ENCODE results near the gene ACR. TPM values are rescaled to one million over a fixed set of nuclear protein-coding genes. Genes with fewer than 3 reads are reported as not detected.
A peak's percentile ranks its signal among the peaks of the same experiment; 100 is the strongest.
"Not testable (repeated sequence)": the region's sequence is repeated elsewhere in the genome, so short reads cannot be mapped to it uniquely, and the experiment has no call there.

The ACR gene
- total RNA-seq, 1 donor from 2014 or later: 0.27 TPM

GRCh38 chr22:50747521-50747920, 9.5 kb downstream of the ACR start:
- ATAC-seq; intact Hi-C loops (cut with DNase I); DNase-seq (ENCODE audit: missing footprints): not testable (repeated sequence)

GRCh38 chr22:50748630-50749029, 10.6 kb downstream of the ACR start:
- intact Hi-C loops (cut with DNase I); ATAC-seq; DNase-seq (ENCODE audit: missing footprints): not testable (repeated sequence)

GRCh38 chr22:50749302-50750074, 11.5 kb downstream of the ACR start:
- ATAC-seq; DNase-seq (ENCODE audit: missing footprints): not testable (repeated sequence)

GRCh38 chr22:50755251-50755650, 17.2 kb downstream of the ACR start:
- DNase-seq (ENCODE audit: missing footprints); intact Hi-C loops (cut with DNase I); ATAC-seq: not testable (repeated sequence)

More at GRCh38 chr22:50749302-50750074, 11.5 kb downstream of the ACR start:
- intact Hi-C loops (cut with DNase I): not testable (repeated sequence)

- intact Hi-C loops (cut with DNase I); DNase-seq (ENCODE audit: missing footprints); ATAC-seq: not testable (repeated sequence)
These were observed 18.4 kb downstream of the ACR start for GRCh38 chr22:50756406-50756805.

- ATAC-seq; intact Hi-C loops (cut with DNase I); DNase-seq (ENCODE audit: missing footprints): not testable (repeated sequence)
These were observed 19.0 kb downstream of the ACR start for GRCh38 chr22:50756949-50757491.

GRCh38 chr22:50759597-50760341, 21.8 kb downstream of the ACR start:
- ATAC-seq; DNase-seq (ENCODE audit: missing footprints); intact Hi-C loops (cut with DNase I): not testable (repeated sequence)

GRCh38 chr22:50761829-50762228, 23.8 kb downstream of the ACR start:
- ATAC-seq; DNase-seq (ENCODE audit: missing footprints); intact Hi-C loops (cut with DNase I): not testable (repeated sequence)

GRCh38 chr22:50764288-50764687, 26.3 kb downstream of the ACR start:
- intact Hi-C loops (cut with DNase I); DNase-seq (ENCODE audit: missing footprints); ATAC-seq: not testable (repeated sequence)

GRCh38 chr22:50775132-50775531, 37.1 kb downstream of the ACR start:
- intact Hi-C loops (cut with DNase I); ATAC-seq; DNase-seq (ENCODE audit: missing footprints): not testable (repeated sequence)

- intact Hi-C loops (cut with DNase I); DNase-seq (ENCODE audit: missing footprints); ATAC-seq: not testable (repeated sequence)
These were observed 39.6 kb downstream of the ACR start for GRCh38 chr22:50777631-50778030.

- DNase-seq (ENCODE audit: missing footprints); ATAC-seq; intact Hi-C loops (cut with DNase I): not testable (repeated sequence)
These were observed 42.2 kb downstream of the ACR start for GRCh38 chr22:50780244-50780643.

- intact Hi-C loops (cut with DNase I); ATAC-seq; DNase-seq (ENCODE audit: missing footprints): not testable (repeated sequence)
These were observed 44.2 kb downstream of the ACR start for GRCh38 chr22:50782253-50782652.

- DNase-seq (ENCODE audit: missing footprints) (peak; percentile 95), ATAC-seq (peak; percentile 99)
- intact Hi-C loops (cut with DNase I): not testable (repeated sequence)
These were observed 45.3 kb downstream of the ACR start, which contains the start of gene RABL2B for GRCh38 chr22:50783033-50783879. Gene RABL2B, minus strand, starts transcription at chr22:50783636. Its CDS starts 1,342 bp downstream, at chr22:50782294.

- peak; percentile 18 for ATAC-seq
- intact Hi-C loops (cut with DNase I); DNase-seq (ENCODE audit: missing footprints): not testable (repeated sequence)
These were observed 45.9 kb downstream of the ACR start for GRCh38 chr22:50783880-50784276.

- DNase-seq (ENCODE audit: missing footprints); intact Hi-C loops (cut with DNase I); ATAC-seq: not testable (repeated sequence)
These were observed 47.3 kb downstream of the ACR start for GRCh38 chr22:50785289-50785688.

- DNase-seq (ENCODE audit: missing footprints); intact Hi-C loops (cut with DNase I); ATAC-seq: not testable (repeated sequence)
These were observed 48.9 kb downstream of the ACR start for GRCh38 chr22:50786936-50787335.
